Sigmoid colon (tissue), 4 donors: ENCODE results near the gene MAGI2.

ENCODE experiments used
- EP300 ChIP-seq, 4 donors: sonication (generic); formaldehyde crosslinking; IDR thresholded peaks; one replicate each; pipeline ENCODE4 v1.6.1; 2017; ENCODE audit warnings: antibody characterized with exemption in 4 of 4
- TF ChIP-seq, protein P1 (sequence below), 4 experiments: fragments of 450-650 bp in 3 of 4; fragments of 200-600 bp in 1 of 4; IDR thresholded peaks; one replicate each; pipeline ENCODE4 v1.5.1; 2016 to 2019; ENCODE audit warnings: antibody characterized with exemption in 4 of 4, mild to moderate bottlenecking in 3 of 4, moderate library complexity in 2 of 4

DNA sequence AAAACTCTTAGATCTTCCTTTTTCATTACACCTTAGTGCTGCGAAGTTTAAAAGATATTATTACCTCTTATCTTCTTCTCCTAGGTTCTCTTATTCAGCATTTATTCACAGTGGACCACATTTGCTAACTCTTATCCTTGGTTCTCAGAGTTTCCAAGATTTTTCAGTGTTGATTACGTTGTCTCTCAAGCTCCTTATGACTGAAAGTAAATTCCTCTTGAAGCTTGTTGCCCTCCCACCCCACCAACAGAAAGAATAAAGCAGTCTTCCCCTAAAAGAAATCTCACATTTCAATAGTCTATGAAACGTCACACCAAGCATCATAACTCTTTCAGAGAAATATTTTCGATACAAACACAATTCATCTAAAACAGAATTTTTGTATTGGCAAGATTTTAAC lies 362.5 kb downstream of the MAGI2 start:
- TF ChIP-seq, protein P1, sequence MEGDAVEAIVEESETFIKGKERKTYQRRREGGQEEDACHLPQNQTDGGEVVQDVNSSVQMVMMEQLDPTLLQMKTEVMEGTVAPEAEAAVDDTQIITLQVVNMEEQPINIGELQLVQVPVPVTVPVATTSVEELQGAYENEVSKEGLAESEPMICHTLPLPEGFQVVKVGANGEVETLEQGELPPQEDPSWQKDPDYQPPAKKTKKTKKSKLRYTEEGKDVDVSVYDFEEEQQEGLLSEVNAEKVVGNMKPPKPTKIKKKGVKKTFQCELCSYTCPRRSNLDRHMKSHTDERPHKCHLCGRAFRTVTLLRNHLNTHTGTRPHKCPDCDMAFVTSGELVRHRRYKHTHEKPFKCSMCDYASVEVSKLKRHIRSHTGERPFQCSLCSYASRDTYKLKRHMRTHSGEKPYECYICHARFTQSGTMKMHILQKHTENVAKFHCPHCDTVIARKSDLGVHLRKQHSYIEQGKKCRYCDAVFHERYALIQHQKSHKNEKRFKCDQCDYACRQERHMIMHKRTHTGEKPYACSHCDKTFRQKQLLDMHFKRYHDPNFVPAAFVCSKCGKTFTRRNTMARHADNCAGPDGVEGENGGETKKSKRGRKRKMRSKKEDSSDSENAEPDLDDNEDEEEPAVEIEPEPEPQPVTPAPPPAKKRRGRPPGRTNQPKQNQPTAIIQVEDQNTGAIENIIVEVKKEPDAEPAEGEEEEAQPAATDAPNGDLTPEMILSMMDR (IDR thresholded peaks at IDR 0.05), result no peak
- TF ChIP-seq EP300 (IDR thresholded peaks at IDR 0.05), result no peak
